Endodermal cell (in vitro differentiated cells): ENCODE data around the gene TTYH2. TPM values are rescaled to one million over a fixed set of nuclear protein-coding genes. Genes with fewer than 3 reads are reported as not detected.
"Not testable (repeated sequence)": the region's sequence is repeated elsewhere in the genome, so short reads cannot be mapped to it uniquely, and the experiment has no call there.

Experiments used
- DNase-seq: peaks from one replicate; pipeline ENCODE4 v3.0.0-alpha.2; 2017
- H3K27ac ChIP-seq: 2 replicates; pipeline ENCODE4 v1.5.1; 2013; ENCODE audit warnings: mild to moderate bottlenecking, low read depth, low read length, moderate library complexity
- H3K27me3 ChIP-seq: 2 replicates; pipeline ENCODE4 v1.6.1; 2013; ENCODE audit warnings: mild to moderate bottlenecking, low read length, moderate library complexity; ENCODE audit not compliant: insufficient read depth, control insufficient read depth, poor library complexity, severe bottlenecking
- H3K36me3 ChIP-seq: 2 replicates; pipeline ENCODE4 v1.7.0; 2013; ENCODE audit warnings: mild to moderate bottlenecking, low read length, moderate library complexity; ENCODE audit not compliant: control insufficient read depth, insufficient read depth
- H3K4me1 ChIP-seq: one replicate; pipeline ENCODE4 v1.7.0; 2013; ENCODE audit warnings: low read length; ENCODE audit not compliant: control insufficient read depth, insufficient read depth
- H3K4me3 ChIP-seq: 2 replicates; pipeline ENCODE4 v1.5.1; 2013; ENCODE audit warnings: mild to moderate bottlenecking, low read length, moderate library complexity
- H3K9ac ChIP-seq: 2 replicates; pipeline ENCODE4 v1.6.1; 2013; ENCODE audit warnings: mild to moderate bottlenecking, low read length, moderate library complexity; ENCODE audit not compliant: poor library complexity, severe bottlenecking; ENCODE audit errors: extremely low read depth
- H3K9me3 ChIP-seq: 2 replicates; pipeline ENCODE4 v1.6.1; 2013; ENCODE audit warnings: mild to moderate bottlenecking, low read length, moderate library complexity; ENCODE audit not compliant: control insufficient read depth
- H3K27ac Mint-ChIP-seq: 2 replicates; pipeline ENCODE4 v1.8.0; 2020; ENCODE audit warnings: mixed read lengths
- H3K27me3 Mint-ChIP-seq: 2 replicates; pipeline ENCODE4 v1.8.0; 2021; ENCODE audit warnings: mild to moderate bottlenecking, mixed read lengths; ENCODE audit not compliant: insufficient read depth
- H3K36me3 Mint-ChIP-seq: 2 replicates; pipeline ENCODE4 v1.8.0; 2020; ENCODE audit warnings: low read depth, mixed read lengths
- H3K4me1 Mint-ChIP-seq: 2 replicates; pipeline ENCODE4 v1.8.0; 2020; ENCODE audit warnings: mixed read lengths
- H3K4me3 Mint-ChIP-seq: 2 replicates; pipeline ENCODE4 v1.8.0; 2020; ENCODE audit warnings: mild to moderate bottlenecking, moderate library complexity, mixed read lengths
- H3K9me3 Mint-ChIP-seq: 2 replicates; pipeline ENCODE4 v1.8.0; 2020; ENCODE audit warnings: mild to moderate bottlenecking, mixed read lengths
- WGBS, 2 experiments: methylation state at CpG; one replicate each; pipeline versions ENCODE4 v1.1.5 to v1.1.7; 2013; ENCODE audit warnings: missing lambda C conversion rate in 2 of 2, mixed read lengths in 1 of 2; ENCODE audit not compliant: insufficient coverage in 1 of 2, insufficient read length in 1 of 2; 5-methylcytosine and 5-hydroxymethylcytosine counted together
- total RNA-seq, 2 donors: library from RNA; stranded (reverse); fragmentation: NEBNext Ultra II Directional in 1 of 2; extraction: Animal tissue kit (Norgen Biotek cat#: 25700) in 1 of 2; gene quantifications; 2 replicates in 1 of 2; 3 replicates in 1 of 2; pipeline ENCODE4 v1.2.1, GENCODE V29; 2021
- TF ChIP-seq, protein P1 (sequence below): fragments of 200-600 bp; sonication (generic); conservative IDR thresholded peaks from 2 replicates; pipeline ENCODE4 v1.5.0; 2021; ENCODE audit warnings: antibody characterized with exemption, mild to moderate bottlenecking

Gene TTYH2
- total RNA-seq, 2 donors from 2014 or later, result 1.2 to 1.6 TPM

GRCh38 chr17:74280093-74280513, 66.7 kb downstream of the TTYH2 start:
- no peak for DNase-seq
- H3K27ac Mint-ChIP-seq, result no peak overlapping the region
- 87 to 90% methylated on average over 7 to 9 of the region's 9 CpGs for WGBS, 2 experiments
- Histone ChIP-seq H3K27ac (no peak overlapping the region), H3K4me1 (no peaks in the 10 kb centered on the region), H3K27me3 (peaks cover 2% of the 10 kb centered on the region), H3K9me3 (no peaks in the 10 kb centered on the region), H3K4me3 (no peak overlapping the region), H3K9ac (no peak overlapping the region), H3K36me3 (no peaks in the 10 kb centered on the region)
- H3K27me3 Mint-ChIP-seq, result peaks cover 12% of the 10 kb centered on the region
- H3K9me3 Mint-ChIP-seq, result no peaks in the 10 kb centered on the region
- H3K36me3 Mint-ChIP-seq, result no peaks in the 10 kb centered on the region
- H3K4me3 Mint-ChIP-seq, result no peak overlapping the region
- TF ChIP-seq, protein P1, sequence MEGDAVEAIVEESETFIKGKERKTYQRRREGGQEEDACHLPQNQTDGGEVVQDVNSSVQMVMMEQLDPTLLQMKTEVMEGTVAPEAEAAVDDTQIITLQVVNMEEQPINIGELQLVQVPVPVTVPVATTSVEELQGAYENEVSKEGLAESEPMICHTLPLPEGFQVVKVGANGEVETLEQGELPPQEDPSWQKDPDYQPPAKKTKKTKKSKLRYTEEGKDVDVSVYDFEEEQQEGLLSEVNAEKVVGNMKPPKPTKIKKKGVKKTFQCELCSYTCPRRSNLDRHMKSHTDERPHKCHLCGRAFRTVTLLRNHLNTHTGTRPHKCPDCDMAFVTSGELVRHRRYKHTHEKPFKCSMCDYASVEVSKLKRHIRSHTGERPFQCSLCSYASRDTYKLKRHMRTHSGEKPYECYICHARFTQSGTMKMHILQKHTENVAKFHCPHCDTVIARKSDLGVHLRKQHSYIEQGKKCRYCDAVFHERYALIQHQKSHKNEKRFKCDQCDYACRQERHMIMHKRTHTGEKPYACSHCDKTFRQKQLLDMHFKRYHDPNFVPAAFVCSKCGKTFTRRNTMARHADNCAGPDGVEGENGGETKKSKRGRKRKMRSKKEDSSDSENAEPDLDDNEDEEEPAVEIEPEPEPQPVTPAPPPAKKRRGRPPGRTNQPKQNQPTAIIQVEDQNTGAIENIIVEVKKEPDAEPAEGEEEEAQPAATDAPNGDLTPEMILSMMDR, result no peak
- peaks cover 2% of the 10 kb centered on the region for H3K4me1 Mint-ChIP-seq

DNA sequence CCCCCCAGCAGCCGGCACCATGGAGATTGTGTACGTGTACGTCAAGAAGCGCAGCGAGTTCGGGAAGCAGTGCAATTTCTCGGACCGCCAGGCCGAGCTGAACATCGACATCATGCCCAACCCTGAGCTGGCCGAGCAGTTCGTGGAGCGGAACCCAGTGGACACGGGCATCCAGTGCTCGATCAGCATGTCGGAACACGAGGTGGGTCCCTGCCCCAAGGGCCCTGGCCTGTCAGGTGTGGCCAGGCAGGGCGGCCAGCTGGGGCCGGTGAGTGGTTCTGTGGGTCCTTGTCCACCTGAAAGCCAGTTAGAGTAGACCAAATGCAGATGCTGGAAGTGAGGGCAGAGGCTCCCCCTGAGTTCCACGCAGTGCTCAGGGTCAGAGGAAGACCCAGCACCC, 68.4 kb downstream of the TTYH2 start:
- no peaks in the 10 kb centered on the region for H3K36me3 ChIP-seq
- DNase-seq, result no peak
- Mint-ChIP-seq H3K9me3 (no peaks in the 10 kb centered on the region), H3K27ac (no peak overlapping the region), H3K27me3 (no peaks in the 10 kb centered on the region), H3K4me1 (peaks cover 2% of the 10 kb centered on the region), H3K4me3 (no peak overlapping the region), H3K36me3 (no peaks in the 10 kb centered on the region)
- no peaks in the 10 kb centered on the region for H3K27me3 ChIP-seq
- WGBS, 2 experiments, result 95 to 96% methylated on average over 9 to 20 of the region's 20 CpGs
- H3K9me3 ChIP-seq, result no peaks in the 10 kb centered on the region
- TF ChIP-seq, protein P1, result no peak
- H3K27ac ChIP-seq, result no peak overlapping the region
- H3K9ac ChIP-seq, result no peak overlapping the region
- no peaks in the 10 kb centered on the region for H3K4me1 ChIP-seq
- H3K4me3 ChIP-seq, result no peak overlapping the region

DNA sequence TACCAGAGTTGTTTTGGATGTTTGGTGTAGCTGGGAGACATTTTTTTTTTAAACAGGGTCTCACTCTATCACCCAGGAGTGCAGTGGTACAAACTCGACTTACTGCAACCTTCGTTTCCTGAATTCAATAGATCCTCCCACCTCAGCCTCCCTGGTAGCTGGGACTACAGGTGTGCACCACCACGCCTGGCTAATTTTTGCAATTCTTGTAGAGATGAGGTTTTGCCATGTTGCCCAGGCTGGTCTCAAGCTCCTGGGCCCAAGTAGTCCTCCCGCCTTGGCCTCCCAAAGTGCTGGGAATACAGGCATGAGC, 68.9 kb downstream of the TTYH2 start:
- not testable (repeated sequence) for H3K9me3 ChIP-seq, H3K27ac Mint-ChIP-seq, DNase-seq, H3K4me1 Mint-ChIP-seq, H3K4me1 ChIP-seq, H3K27me3 ChIP-seq, H3K4me3 ChIP-seq, H3K27ac ChIP-seq, H3K4me3 Mint-ChIP-seq, H3K27me3 Mint-ChIP-seq, H3K9ac ChIP-seq, H3K36me3 ChIP-seq, H3K9me3 Mint-ChIP-seq, H3K36me3 Mint-ChIP-seq
- 92 to 93% methylated on average over 4 of the region's 4 CpGs for WGBS, 2 experiments

DNA sequence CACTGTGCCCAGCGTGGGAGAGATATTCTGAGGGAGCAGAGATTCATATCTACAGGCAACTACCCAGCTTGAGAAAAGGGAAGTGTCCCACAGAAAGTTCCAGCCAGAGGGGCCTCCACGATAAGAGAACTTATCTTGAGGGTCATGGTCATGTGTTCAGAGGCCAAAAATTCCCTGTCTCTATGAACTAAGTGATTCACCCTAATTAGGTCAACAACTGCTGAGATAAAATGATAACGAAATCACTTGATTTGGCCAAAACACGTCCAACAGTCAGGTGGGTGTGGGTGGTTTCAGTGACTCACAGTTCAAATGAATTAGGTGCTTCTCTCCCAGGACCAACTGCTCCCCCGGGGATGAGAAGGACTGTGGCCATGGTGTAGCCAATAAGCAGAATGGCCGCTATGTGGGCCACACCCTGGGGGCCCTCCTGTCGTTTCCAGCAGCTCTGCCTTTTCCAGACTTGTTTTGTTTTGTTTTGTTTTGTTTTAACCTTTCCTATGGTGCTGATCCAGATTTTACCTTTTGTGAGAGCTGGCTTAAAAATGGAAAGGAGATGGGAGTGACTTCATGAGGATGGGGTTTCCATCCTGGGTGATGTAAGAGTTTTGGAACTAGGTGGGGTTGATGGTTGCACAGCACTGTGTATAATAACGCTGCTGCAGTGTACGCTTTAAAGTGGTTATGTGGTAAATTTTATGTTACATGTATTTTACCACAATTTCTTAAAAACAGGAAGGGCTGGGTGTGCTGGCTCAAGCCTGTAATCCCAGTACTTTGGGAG, 69.4 kb downstream of the TTYH2 start:
- H3K27me3 ChIP-seq, result no peaks in the 10 kb centered on the region
- H3K4me3 ChIP-seq, result no peak overlapping the region
- H3K4me3 Mint-ChIP-seq, result no peak overlapping the region
- H3K9ac ChIP-seq, result no peak overlapping the region
- H3K36me3 ChIP-seq, result no peaks in the 10 kb centered on the region
- no peak overlapping the region for H3K27ac Mint-ChIP-seq
- peaks cover 2% of the 10 kb centered on the region for H3K4me1 Mint-ChIP-seq
- H3K27me3 Mint-ChIP-seq, result no peaks in the 10 kb centered on the region
- H3K9me3 ChIP-seq, result no peaks in the 10 kb centered on the region
- TF ChIP-seq, protein P1, result no peak
- no peaks in the 10 kb centered on the region for H3K36me3 Mint-ChIP-seq
- no peak for DNase-seq
- no peaks in the 10 kb centered on the region for H3K9me3 Mint-ChIP-seq
- 90 to 91% methylated on average over 2 to 8 of the region's 9 CpGs for WGBS, 2 experiments
- H3K4me1 ChIP-seq, result no peaks in the 10 kb centered on the region
- no peak overlapping the region for H3K27ac ChIP-seq
